ENCODE measurements around the gene CSTB.

The CSTB gene

GRCh38 chr21:43783098-43783700, 7.1 kb upstream of the CSTB start:
- ChIA-PET CTCF (no interaction called here), POLR2A (ENCODE audit: low non-redundant PET) (no interaction called here)
- no peak for TF ChIP-seq CTCF (conservative IDR thresholded peaks at IDR 0.05; ENCODE audit: low read depth)
- H3K27ac ChIP-seq: peak overlapping the region; percentile 8; the same call in 1 of the 2 replicates
- no peak for DNase-seq (ENCODE audit: low spot score)

- CTCF ChIA-PET: no interaction called here
- POLR2A ChIA-PET (ENCODE audit: low non-redundant PET): no interaction called here
Observed at GRCh38 chr21:43782431-43783097, 6.5 kb upstream of the CSTB start.

GRCh38 chr21:43781846-43782245, 5.7 kb upstream of the CSTB start:
- CTCF ChIA-PET: no interaction called here
- no peak for DNase-seq (ENCODE audit: low spot score)
- POLR2A ChIA-PET (ENCODE audit: low non-redundant PET): no interaction called here
- H3K27ac ChIP-seq: no peak overlapping the region
- TF ChIP-seq CTCF (conservative IDR thresholded peaks at IDR 0.05; ENCODE audit: low read depth): no peak

More at GRCh38 chr21:43782431-43783097, 6.5 kb upstream of the CSTB start:
- DNase-seq (ENCODE audit: low spot score): peak; percentile 35
- TF ChIP-seq CTCF (conservative IDR thresholded peaks at IDR 0.05; ENCODE audit: low read depth): no peak
- no peak overlapping the region; the same call in 1 of the 2 replicates for H3K27ac ChIP-seq

- CTCF ChIA-PET: interaction anchor here (2.1 kb wide), 1 partner anchor 10 kb away, joined by 6 read pairs; the partner anchor contains the start of gene RRP1
- POLR2A ChIA-PET (ENCODE audit: low non-redundant PET): no interaction called here
- TF ChIP-seq CTCF (conservative IDR thresholded peaks at IDR 0.05; ENCODE audit: low read depth): no peak
- DNase-seq (ENCODE audit: low spot score): no peak
- H3K27ac ChIP-seq: no peak overlapping the region
Observed at GRCh38 chr21:43779660-43780059, 3.6 kb upstream of the CSTB start.

- DNase-seq (ENCODE audit: low spot score): no peak
- ChIA-PET POLR2A (ENCODE audit: low non-redundant PET) (no interaction called here), CTCF (interaction anchor here (2.1 kb wide), 1 partner anchor 10 kb away, joined by 6 read pairs; the partner anchor contains the start of gene RRP1)
- TF ChIP-seq CTCF (conservative IDR thresholded peaks at IDR 0.05; ENCODE audit: low read depth): no peak
- H3K27ac ChIP-seq: peak overlapping the region; percentile 45
Observed at GRCh38 chr21:43778469-43779335, 2.6 kb upstream of the CSTB start.

GRCh38 chr21:43777953-43778352, 1.8 kb upstream of the CSTB start:
- POLR2A ChIA-PET (ENCODE audit: low non-redundant PET): no interaction called here
- CTCF ChIA-PET: no interaction called here
- H3K27ac ChIP-seq: peak overlapping the region; percentile 45
- DNase-seq (ENCODE audit: low spot score): no peak
- TF ChIP-seq CTCF (conservative IDR thresholded peaks at IDR 0.05; ENCODE audit: low read depth): no peak
